Measurements from ENCODE around the gene SLC36A1.

Gene SLC36A1

GRCh38 chr5:151451626-151452520 is 4.5 kb downstream of the SLC36A1 start:
- no peak for DNase-seq (ENCODE audit: low read depth in 3 of 3, low spot score in 1 of 3)

GRCh38 chr5:151454166-151454565 is 6.8 kb downstream of the SLC36A1 start:
- DNase-seq (ENCODE audit: low read depth in 3 of 3, low spot score in 1 of 3): no peak

GRCh38 chr5:151454889-151455288 is 7.5 kb downstream of the SLC36A1 start:
- no peak for DNase-seq (ENCODE audit: low read depth in 3 of 3, low spot score in 1 of 3)

GRCh38 chr5:151456321-151456940 is 9.0 kb downstream of the SLC36A1 start:
- DNase-seq (ENCODE audit: low read depth in 3 of 3, low spot score in 1 of 3): no peak

- DNase-seq (ENCODE audit: low read depth in 3 of 3, low spot score in 1 of 3): no peak
Measured at GRCh38 chr5:151458314-151458713, 10.9 kb downstream of the SLC36A1 start.

GRCh38 chr5:151459680-151460324 is 12.4 kb downstream of the SLC36A1 start:
- DNase-seq (ENCODE audit: low read depth in 3 of 3, low spot score in 1 of 3): no peak

- no peak for DNase-seq (ENCODE audit: low read depth in 3 of 3, low spot score in 1 of 3)
Measured at GRCh38 chr5:151461312-151461711, 13.9 kb downstream of the SLC36A1 start.

- no peak for DNase-seq (ENCODE audit: low read depth in 3 of 3, low spot score in 1 of 3)
Measured at GRCh38 chr5:151463137-151464029, 16.0 kb downstream of the SLC36A1 start.

GRCh38 chr5:151464101-151464500 is 16.7 kb downstream of the SLC36A1 start:
- DNase-seq (ENCODE audit: low read depth in 3 of 3, low spot score in 1 of 3): no peak

GRCh38 chr5:151465476-151465875 is 18.1 kb downstream of the SLC36A1 start:
- DNase-seq (ENCODE audit: low read depth in 3 of 3, low spot score in 1 of 3): no peak

- DNase-seq (ENCODE audit: low read depth in 3 of 3, low spot score in 1 of 3): no peak
Measured at GRCh38 chr5:151467576-151467975, 20.2 kb downstream of the SLC36A1 start.

- DNase-seq (ENCODE audit: low read depth in 3 of 3, low spot score in 1 of 3): no peak
Measured at GRCh38 chr5:151469386-151469785, 22.0 kb downstream of the SLC36A1 start.

GRCh38 chr5:151469992-151470391 is 22.6 kb downstream of the SLC36A1 start:
- no peak for DNase-seq (ENCODE audit: low read depth in 3 of 3, low spot score in 1 of 3)

- DNase-seq (ENCODE audit: low read depth in 3 of 3, low spot score in 1 of 3): no peak
Measured at GRCh38 chr5:151470439-151470838, 23.0 kb downstream of the SLC36A1 start.

- DNase-seq (ENCODE audit: low read depth in 3 of 3, low spot score in 1 of 3): no peak
Measured at GRCh38 chr5:151471276-151471675, 23.9 kb downstream of the SLC36A1 start.

- no peak for DNase-seq (ENCODE audit: low read depth in 3 of 3, low spot score in 1 of 3)
Measured at GRCh38 chr5:151474799-151475198, 27.4 kb downstream of the SLC36A1 start.

GRCh38 chr5:151475388-151475787 is 28.0 kb downstream of the SLC36A1 start:
- no peak for DNase-seq (ENCODE audit: low read depth in 3 of 3, low spot score in 1 of 3)

GRCh38 chr5:151476016-151476415 is 28.6 kb downstream of the SLC36A1 start:
- no peak for DNase-seq (ENCODE audit: low read depth in 3 of 3, low spot score in 1 of 3)

GRCh38 chr5:151477101-151477500 is 29.7 kb downstream of the SLC36A1 start:
- no peak for DNase-seq (ENCODE audit: low read depth in 3 of 3, low spot score in 1 of 3)

GRCh38 chr5:151480384-151481293 is 33.2 kb downstream of the SLC36A1 start:
- no peak for DNase-seq (ENCODE audit: low read depth in 3 of 3, low spot score in 1 of 3)

All from stimulated activated CD4-positive, alpha-beta T cell treated with anti-CD3 and anti-CD28 coated beads, TNF-alpha, amount 100 ng/mL, for 1 hour (primary cell).